A673 (cell line): ENCODE data around the gene NBEA.

Experiments used
- CTCF ChIP-seq: fragments of 300-800, 200-600 bp; sonication (generic); conservative IDR thresholded peaks from 2 replicates; pipeline ENCODE4 v1.5.1; 2017; ENCODE audit warnings: low read depth, mild to moderate bottlenecking, antibody characterized with exemption, low read length, moderate library complexity, mixed read lengths
- EZH2 ChIP-seq: fragments of 200-600 bp; sonication (generic); IDR thresholded peaks from 2 replicates; pipeline ENCODE4 v1.6.1; 2017; ENCODE audit warnings: borderline replicate concordance, low read depth, mild to moderate bottlenecking, mixed read lengths, antibody characterized with exemption, low read length; ENCODE audit not compliant: poor library complexity, severe bottlenecking

GRCh38 chr13:35014606-35015213 lies 72.6 kb downstream of the NBEA start:
- TF ChIP-seq CTCF (no peak), EZH2 (no peak)
